ENCODE data around the gene VSX2. TPM values are rescaled to one million over a fixed set of nuclear protein-coding genes. Genes with fewer than 3 reads are reported as not detected.
"Not testable (repeated sequence)": the region's sequence is repeated elsewhere in the genome, so short reads cannot be mapped to it uniquely, and the experiment has no call there.

Gene VSX2
- total RNA-seq, 2 experiments from 2014 or later = not detected

GRCh38 chr14:74265301-74265965 is 26.2 kb downstream of the VSX2 start:
- DNase-seq = no peak
- intact Hi-C loops (cut with micrococcal nuclease) = no loop called here
- Mint-ChIP-seq H3K4me1 (ENCODE audit: low read depth) (no peaks in the 10 kb centered on the region), H3K36me3 (ENCODE audit: low read depth) (no peaks in the 10 kb centered on the region), H3K27ac (no peak overlapping the region), H3K27me3 (ENCODE audit: low read depth) (no peaks in the 10 kb centered on the region), H3K4me3 (no peak overlapping the region), H3K9me3 (no peaks in the 10 kb centered on the region)
- CTCF ChIA-PET = no interaction called here

- no peak overlapping the region for H3K27ac Mint-ChIP-seq
- no peak for DNase-seq
- no peaks in the 10 kb centered on the region for H3K9me3 Mint-ChIP-seq
- H3K4me1 Mint-ChIP-seq (ENCODE audit: low read depth) = no peaks in the 10 kb centered on the region
- H3K36me3 Mint-ChIP-seq (ENCODE audit: low read depth) = no peaks in the 10 kb centered on the region
- H3K4me3 Mint-ChIP-seq = no peak overlapping the region
- intact Hi-C loops (cut with micrococcal nuclease) = no loop called here
- H3K27me3 Mint-ChIP-seq (ENCODE audit: low read depth) = no peaks in the 10 kb centered on the region
- CTCF ChIA-PET = interaction anchor here (0.5 to 1.5 kb wide), 4 partner anchors 9 to 48 kb away, joined by 3 to 5 read pairs (median 4); no protein-coding TSS in a partner anchor
Measured at GRCh38 chr14:74267588-74267987, 28.3 kb downstream of the VSX2 start.

DNA sequence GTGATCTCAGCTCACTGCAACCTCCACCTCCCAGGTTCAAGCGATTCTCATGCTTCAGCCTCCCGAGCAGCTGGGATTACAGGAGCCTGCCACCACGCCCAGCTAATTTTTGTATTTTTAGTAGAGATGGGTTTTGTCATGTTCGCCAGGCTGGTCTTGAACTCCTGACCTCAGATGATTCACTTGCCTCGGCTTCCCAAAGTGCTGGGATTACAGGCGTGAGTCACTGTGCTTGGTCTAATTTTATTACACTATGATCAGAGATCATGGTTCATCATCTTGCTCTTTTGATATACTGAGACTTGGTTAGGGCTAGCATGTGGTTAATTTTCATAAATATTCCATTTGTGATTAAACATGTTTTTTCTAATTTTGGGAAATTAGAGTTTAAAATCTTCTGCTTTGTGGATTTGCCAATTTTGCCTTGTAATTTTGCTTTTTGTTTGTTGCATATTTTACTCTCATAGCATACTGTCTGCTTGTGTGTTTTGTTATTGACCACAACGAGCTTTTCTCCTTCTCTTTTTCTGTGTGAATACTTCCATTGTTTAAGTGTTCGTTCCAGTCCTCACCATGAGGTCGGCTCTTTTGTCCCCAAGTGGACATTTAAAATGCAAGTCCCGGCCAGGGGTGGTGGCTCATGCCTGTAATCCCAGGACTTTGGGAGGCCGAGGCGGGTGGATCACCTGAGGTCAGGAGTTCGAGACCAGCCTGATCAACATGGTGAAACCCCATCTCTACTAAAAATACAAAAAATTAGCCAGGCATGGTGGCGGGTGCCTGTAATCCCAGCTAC is 31.3 kb downstream of the VSX2 start:
- H3K36me3 Mint-ChIP-seq (ENCODE audit: low read depth); CTCF ChIA-PET; H3K4me1 Mint-ChIP-seq (ENCODE audit: low read depth); intact Hi-C loops (cut with micrococcal nuclease); H3K9me3 Mint-ChIP-seq; H3K27ac Mint-ChIP-seq; H3K27me3 Mint-ChIP-seq (ENCODE audit: low read depth); DNase-seq; H3K4me3 Mint-ChIP-seq: not testable (repeated sequence)

- Mint-ChIP-seq H3K27me3 (ENCODE audit: low read depth) (no peaks in the 10 kb centered on the region), H3K27ac (no peak overlapping the region), H3K4me3 (no peak overlapping the region), H3K4me1 (ENCODE audit: low read depth) (no peaks in the 10 kb centered on the region), H3K9me3 (no peaks in the 10 kb centered on the region), H3K36me3 (ENCODE audit: low read depth) (no peaks in the 10 kb centered on the region)
- CTCF ChIA-PET = no interaction called here
- DNase-seq = no peak
- intact Hi-C loops (cut with micrococcal nuclease) = no loop called here
Measured at GRCh38 chr14:74271365-74271764, 32.1 kb downstream of the VSX2 start.

- CTCF ChIA-PET = interaction anchor here (0.5 to 1.2 kb wide), 2 partner anchors 18 to 1043 kb away, joined by 3 to 5 read pairs; no protein-coding TSS in a partner anchor
- Mint-ChIP-seq H3K4me3 (no peak overlapping the region), H3K36me3 (ENCODE audit: low read depth) (no peaks in the 10 kb centered on the region), H3K4me1 (ENCODE audit: low read depth) (no peaks in the 10 kb centered on the region), H3K27me3 (ENCODE audit: low read depth) (no peaks in the 10 kb centered on the region), H3K9me3 (peaks cover 10% of the 10 kb centered on the region), H3K27ac (no peak overlapping the region)
- intact Hi-C loops (cut with micrococcal nuclease) = no loop called here
- no peak for DNase-seq
Measured at GRCh38 chr14:74275241-74275841, 36.1 kb downstream of the VSX2 start.

GRCh38 chr14:74278080-74278479 is 38.8 kb downstream of the VSX2 start:
- Mint-ChIP-seq H3K4me1 (ENCODE audit: low read depth) (no peaks in the 10 kb centered on the region), H3K27me3 (ENCODE audit: low read depth) (no peaks in the 10 kb centered on the region), H3K4me3 (no peak overlapping the region), H3K27ac (no peak overlapping the region), H3K36me3 (ENCODE audit: low read depth) (peaks cover 8% of the 10 kb centered on the region), H3K9me3 (peaks cover 10% of the 10 kb centered on the region)
- no peak for DNase-seq
- CTCF ChIA-PET = no interaction called here
- intact Hi-C loops (cut with micrococcal nuclease) = no loop called here

DNA sequence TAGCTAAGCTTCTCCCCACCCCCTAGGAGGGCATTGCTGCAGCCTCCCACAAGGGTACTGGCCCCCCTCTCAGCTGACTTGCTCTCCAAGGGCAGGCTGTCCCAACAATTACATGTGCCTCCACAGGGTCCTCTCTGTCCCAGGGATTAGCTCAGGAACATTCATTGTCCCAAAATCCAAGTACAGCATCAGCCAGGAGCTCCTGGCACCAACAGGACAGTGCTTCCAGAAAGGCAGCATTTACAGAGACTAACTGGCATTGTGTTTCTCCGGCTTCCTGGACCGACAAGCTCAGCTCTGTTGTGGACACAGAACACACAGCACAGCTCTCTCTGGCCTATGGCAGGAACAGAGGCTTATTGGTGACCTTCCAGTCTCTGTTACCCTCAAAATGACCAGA is 41.8 kb downstream of the VSX2 start:
- Mint-ChIP-seq H3K4me1 (ENCODE audit: low read depth) (no peaks in the 10 kb centered on the region), H3K36me3 (ENCODE audit: low read depth) (peaks cover 20% of the 10 kb centered on the region), H3K27ac (no peak overlapping the region), H3K4me3 (no peak overlapping the region), H3K27me3 (ENCODE audit: low read depth) (no peaks in the 10 kb centered on the region), H3K9me3 (peaks cover 10% of the 10 kb centered on the region)
- no peak for DNase-seq
- intact Hi-C loops (cut with micrococcal nuclease) = no loop called here
- CTCF ChIA-PET = interaction anchor here (1.3 kb wide), 1 partner anchor 25 kb away, joined by 5 read pairs; no protein-coding TSS in a partner anchor

GRCh38 chr14:74286736-74287135 is 47.5 kb downstream of the VSX2 start:
- H3K27me3 Mint-ChIP-seq (ENCODE audit: low read depth) = no peaks in the 10 kb centered on the region
- intact Hi-C loops (cut with micrococcal nuclease) = no loop called here
- DNase-seq = no peak

GRCh38 chr14:74289801-74290200 is 50.6 kb downstream of the VSX2 start:
- H3K27me3 Mint-ChIP-seq (ENCODE audit: low read depth) = no peaks in the 10 kb centered on the region
- CTCF ChIA-PET = no interaction called here

More at GRCh38 chr14:74286736-74287135, 47.5 kb downstream of the VSX2 start:
- Mint-ChIP-seq H3K36me3 (ENCODE audit: low read depth) (peaks cover 23% of the 10 kb centered on the region), H3K4me1 (ENCODE audit: low read depth) (no peaks in the 10 kb centered on the region), H3K9me3 (no peaks in the 10 kb centered on the region), H3K27ac (no peak overlapping the region), H3K4me3 (no peak overlapping the region)
- CTCF ChIA-PET = interaction anchor here (0.6 kb wide), 1 partner anchor 79 kb away, joined by 3 read pairs; no protein-coding TSS in a partner anchor

DNA sequence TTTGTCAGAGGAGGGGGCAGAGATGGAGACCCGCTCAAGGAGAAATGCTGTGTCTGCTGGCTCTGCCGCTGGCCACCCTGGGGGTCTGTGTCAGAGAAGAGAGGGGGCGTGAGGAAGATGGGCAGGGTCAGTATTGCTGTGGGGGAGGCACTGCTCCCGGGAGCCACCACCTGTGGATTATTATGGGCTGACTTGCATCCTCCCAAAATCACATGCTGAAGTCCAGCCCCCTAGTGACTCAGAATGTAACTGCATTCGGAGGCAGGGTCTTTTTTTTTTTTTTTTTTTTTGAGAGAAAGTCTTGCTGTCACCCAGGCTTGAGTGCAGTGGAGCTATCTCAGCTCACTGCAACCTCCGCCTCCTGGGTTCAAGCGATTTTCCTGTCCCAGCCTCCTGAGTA is 51.2 kb downstream of the VSX2 start:
- no peaks in the 10 kb centered on the region for H3K4me1 Mint-ChIP-seq (ENCODE audit: low read depth)
- no peaks in the 10 kb centered on the region for H3K27me3 Mint-ChIP-seq (ENCODE audit: low read depth)
- peaks cover 17% of the 10 kb centered on the region for H3K36me3 Mint-ChIP-seq (ENCODE audit: low read depth)
- no peaks in the 10 kb centered on the region for H3K9me3 Mint-ChIP-seq
- no peak overlapping the region for H3K27ac Mint-ChIP-seq
- H3K4me3 Mint-ChIP-seq = no peak overlapping the region
- intact Hi-C loops (cut with micrococcal nuclease) = no loop called here
- DNase-seq = no peak
- CTCF ChIA-PET = interaction anchor here (0.6 kb wide), 2 partner anchors 56 to 196 kb away, joined by 3 to 4 read pairs; no protein-coding TSS in a partner anchor

More at GRCh38 chr14:74289801-74290200, 50.6 kb downstream of the VSX2 start:
- H3K4me3 Mint-ChIP-seq = no peak overlapping the region
- peaks cover 17% of the 10 kb centered on the region for H3K36me3 Mint-ChIP-seq (ENCODE audit: low read depth)
- H3K4me1 Mint-ChIP-seq (ENCODE audit: low read depth) = no peaks in the 10 kb centered on the region
- DNase-seq = no peak
- intact Hi-C loops (cut with micrococcal nuclease) = no loop called here
- H3K27ac Mint-ChIP-seq = no peak overlapping the region
- H3K9me3 Mint-ChIP-seq = no peaks in the 10 kb centered on the region

GRCh38 chr14:74292061-74292460 is 52.8 kb downstream of the VSX2 start:
- H3K27ac Mint-ChIP-seq = no peak overlapping the region
- H3K4me1 Mint-ChIP-seq (ENCODE audit: low read depth) = no peaks in the 10 kb centered on the region
- CTCF ChIA-PET = interaction anchor here (1.0 to 1.2 kb wide), 2 partner anchors 10 to 17 kb away, joined by 3 to 5 read pairs; no protein-coding TSS in a partner anchor
- intact Hi-C loops (cut with micrococcal nuclease) = no loop called here
- peaks cover 8% of the 10 kb centered on the region for H3K36me3 Mint-ChIP-seq (ENCODE audit: low read depth)
- H3K4me3 Mint-ChIP-seq = no peak overlapping the region
- no peaks in the 10 kb centered on the region for H3K9me3 Mint-ChIP-seq
- no peak for DNase-seq
- no peaks in the 10 kb centered on the region for H3K27me3 Mint-ChIP-seq (ENCODE audit: low read depth)

DNA sequence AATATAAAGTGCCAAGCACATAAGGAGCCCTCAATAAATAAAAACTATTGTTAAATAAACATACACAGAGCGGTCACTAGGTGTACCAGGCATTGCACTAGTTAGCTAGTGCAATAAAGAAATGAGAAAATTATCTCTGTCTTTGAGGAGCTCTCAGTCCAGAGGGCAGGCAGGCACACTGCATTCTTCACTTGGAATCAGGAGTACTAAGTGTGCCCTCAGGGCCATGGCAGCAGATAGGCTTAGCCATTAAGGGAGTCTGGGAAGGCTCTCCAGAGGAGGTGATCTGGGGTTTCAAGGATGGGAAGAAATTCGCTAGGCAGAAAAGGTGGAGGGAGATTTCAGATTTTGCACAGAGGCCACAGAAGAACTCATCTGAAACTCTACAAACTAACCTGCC is 54.4 kb downstream of the VSX2 start:
- CTCF ChIA-PET = interaction anchor here (1.3 to 1.7 kb wide), 2 partner anchors 8 to 26 kb away, joined by 3 to 5 read pairs; partner anchors contain the start of gene ABCD4
- H3K27me3 Mint-ChIP-seq (ENCODE audit: low read depth) = no peaks in the 10 kb centered on the region
- peaks cover 5% of the 10 kb centered on the region for H3K4me1 Mint-ChIP-seq (ENCODE audit: low read depth)
- H3K27ac Mint-ChIP-seq = no peak overlapping the region
- H3K9me3 Mint-ChIP-seq = no peaks in the 10 kb centered on the region
- intact Hi-C loops (cut with micrococcal nuclease) = no loop called here
- DNase-seq = no peak
- no peak overlapping the region for H3K4me3 Mint-ChIP-seq
- H3K36me3 Mint-ChIP-seq (ENCODE audit: low read depth) = peaks cover 10% of the 10 kb centered on the region
